KG1 (cell line): ENCODE data around the gene TSPOAP1.
"Not testable (repeated sequence)": the region's sequence is repeated elsewhere in the genome, so short reads cannot be mapped to it uniquely, and the experiment has no call there.

Experiments used
- DNase-seq: peaks from one replicate; lab custom pipeline; 2025; lab: John Stamatoyannopoulos, UW

Gene TSPOAP1

DNA sequence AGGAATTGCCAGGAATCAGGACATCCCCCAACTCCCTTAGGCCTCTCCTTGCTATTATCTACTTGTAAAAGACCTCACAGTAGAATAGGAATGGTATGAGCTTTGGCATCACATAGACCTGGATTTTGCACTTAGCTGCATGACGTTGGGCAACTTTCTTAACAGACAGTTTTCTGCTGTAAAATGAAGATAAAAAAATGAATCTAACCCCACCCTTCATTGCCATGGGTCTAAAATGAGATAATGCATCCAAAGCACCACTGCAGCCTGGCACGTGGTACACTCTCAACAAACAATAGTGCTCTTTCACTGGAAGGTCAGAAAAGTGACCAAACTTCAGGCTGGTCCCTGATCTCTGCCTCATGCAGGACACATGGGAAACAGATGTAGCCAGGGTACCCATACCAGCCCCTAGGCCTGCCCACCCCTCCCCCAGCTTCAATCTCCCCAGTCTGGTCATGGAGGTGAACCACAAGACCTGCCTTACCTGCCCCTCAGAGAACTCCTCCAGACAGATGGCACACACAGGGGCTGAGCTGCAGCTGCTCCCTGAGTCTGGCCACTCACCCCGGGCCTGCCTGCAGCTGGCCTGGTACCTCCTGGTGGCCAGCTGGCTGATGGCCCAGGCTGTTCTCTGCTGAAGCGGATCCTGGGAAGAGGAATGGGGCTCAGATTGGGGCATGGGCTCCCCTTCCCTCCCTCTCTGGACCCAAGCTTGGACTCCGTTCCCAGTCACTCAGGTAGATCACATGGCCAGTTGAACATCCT, 31.9 kb upstream of the TSPOAP1 start:
- no peak for DNase-seq

- no peak for DNase-seq
These were observed 30.0 kb upstream of the TSPOAP1 start for GRCh38 chr17:58358408-58359172.

- no peak for DNase-seq
These were observed 29.0 kb upstream of the TSPOAP1 start for GRCh38 chr17:58357312-58358297.

DNA sequence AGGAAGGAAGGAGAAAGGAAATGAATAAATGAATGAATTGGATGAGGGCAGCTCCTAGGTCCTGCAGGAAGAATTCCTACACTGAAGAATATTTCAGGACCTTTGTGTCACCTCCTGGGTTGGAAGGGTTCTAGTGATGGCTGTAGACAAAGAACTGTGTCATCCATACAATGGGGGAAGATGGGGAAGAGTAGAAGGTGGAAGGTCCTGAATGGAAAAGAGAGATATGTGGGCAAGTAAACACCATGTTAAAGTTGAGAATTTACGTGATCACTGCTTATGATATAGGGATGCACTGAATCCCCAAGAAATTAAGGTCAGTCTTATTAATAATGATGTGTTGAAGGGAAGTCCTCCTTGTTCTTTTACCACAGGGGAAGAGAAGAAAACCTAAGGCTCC, 27.6 kb upstream of the TSPOAP1 start:
- DNase-seq = no peak

- no peak for DNase-seq
These were observed 26.1 kb upstream of the TSPOAP1 start for GRCh38 chr17:58354541-58355216.

DNA sequence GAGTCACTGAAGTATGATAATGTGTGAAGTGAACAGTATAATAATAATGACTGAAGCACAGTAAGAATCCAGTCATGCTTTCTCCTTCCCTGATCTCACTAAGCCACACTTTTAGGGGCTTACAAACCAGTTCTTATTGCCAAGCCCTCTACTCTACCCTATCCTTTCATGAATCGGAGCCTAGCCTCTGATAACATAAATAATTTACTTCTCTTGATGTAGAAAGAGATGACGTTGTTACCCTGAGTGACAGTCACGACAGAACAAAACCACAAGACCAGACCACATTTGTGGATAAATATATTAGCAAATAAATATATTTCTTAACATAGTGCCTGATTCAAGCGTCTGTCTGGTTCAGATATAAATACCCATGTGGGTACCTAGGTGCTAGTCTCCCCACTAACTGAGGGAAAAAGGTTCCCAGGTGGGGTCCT, 24.8 kb upstream of the TSPOAP1 start:
- no peak for DNase-seq

- peak; percentile 39 for DNase-seq
These were observed 24.2 kb upstream of the TSPOAP1 start for GRCh38 chr17:58352596-58353388.

DNA sequence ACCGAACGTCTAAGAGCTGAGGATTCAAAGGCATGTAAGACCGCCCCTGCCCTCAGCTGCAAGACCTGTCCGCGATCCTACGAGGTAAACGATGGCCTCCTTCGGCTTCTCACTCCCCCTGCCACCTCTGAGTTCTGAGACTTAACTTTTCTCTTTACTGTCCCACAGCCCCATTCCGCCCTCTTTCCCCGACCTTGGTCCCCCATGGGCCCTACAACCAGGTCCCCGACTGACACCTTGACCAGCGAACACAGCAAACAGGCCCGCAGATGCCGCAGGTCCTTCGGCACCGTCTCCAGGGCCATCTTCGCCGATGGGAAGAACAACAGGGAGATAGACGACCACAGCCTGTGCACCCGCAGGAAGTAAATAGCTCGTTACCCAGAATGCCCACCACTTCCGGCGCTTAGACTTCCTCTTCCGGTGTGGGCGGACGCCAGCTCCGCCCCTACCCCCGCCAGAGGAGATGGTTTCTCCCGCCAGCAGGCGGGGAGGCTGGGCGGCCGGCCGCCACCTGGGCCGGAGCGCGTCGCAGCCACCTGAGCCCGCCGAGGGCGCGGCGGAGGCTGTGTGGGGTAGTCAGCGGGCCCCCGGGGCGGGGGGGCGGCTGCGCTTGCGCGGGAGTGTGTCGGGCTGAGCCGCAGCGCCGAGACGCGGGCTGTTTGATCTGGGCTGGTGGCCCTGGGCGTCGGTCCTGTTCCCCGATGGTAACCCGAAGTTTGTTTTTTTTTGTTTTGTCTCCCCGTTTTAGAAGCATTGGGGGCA, 23.4 kb upstream of the TSPOAP1 start, which contains the start of gene SUPT4H1:
Gene SUPT4H1, minus strand, starts transcription at position 371 of the 765 bp plus-strand sequence. Its CDS starts 66 bp downstream, at position 305.
- peak; percentile 95 for DNase-seq

GRCh38 chr17:58351182-58351581, 22.6 kb upstream of the TSPOAP1 start:
- no peak for DNase-seq

DNA sequence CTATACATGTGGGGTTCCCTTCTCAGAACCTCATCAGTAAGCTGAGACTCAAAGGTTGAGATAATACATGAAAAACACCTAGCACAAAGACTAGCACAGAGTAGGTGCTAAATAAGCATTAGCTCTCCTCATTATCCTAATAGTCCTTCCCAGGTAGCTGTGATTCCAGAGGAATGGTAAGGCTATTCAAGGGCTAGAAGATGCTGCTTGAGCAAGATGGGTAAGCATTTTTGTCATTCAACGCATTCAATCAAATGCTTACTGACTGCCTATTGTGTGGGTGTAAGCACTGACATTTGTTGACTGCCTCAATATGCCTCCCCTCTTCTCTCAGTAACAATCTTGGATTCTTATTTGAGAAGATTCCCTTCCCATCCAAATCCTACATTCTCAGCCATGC, 19.4 kb upstream of the TSPOAP1 start:
- DNase-seq = no peak

DNA sequence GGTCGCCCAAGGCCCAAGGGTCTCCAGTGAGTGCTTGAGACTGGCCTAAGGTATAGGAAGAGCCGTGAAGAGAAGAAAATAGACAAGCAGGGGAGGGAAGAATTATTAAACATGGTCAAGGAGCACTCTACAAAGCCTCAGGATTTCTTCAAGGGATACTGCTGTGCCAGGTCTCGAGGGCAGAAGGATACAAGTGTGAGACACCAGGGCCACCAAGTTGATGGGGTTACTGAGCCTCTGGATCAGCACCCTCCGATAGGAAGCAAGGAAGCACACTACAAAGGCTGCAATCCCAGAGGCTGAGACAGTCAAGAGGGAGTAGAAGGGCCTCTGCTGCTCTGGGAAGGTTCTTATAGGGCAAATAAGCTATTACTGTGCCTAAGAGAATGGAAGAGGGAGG, 16.9 kb upstream of the TSPOAP1 start:
- no peak for DNase-seq

GRCh38 chr17:58344791-58345157, 16.2 kb upstream of the TSPOAP1 start:
- no peak for DNase-seq

- peak; percentile 64 for DNase-seq
These were observed 15.6 kb upstream of the TSPOAP1 start for GRCh38 chr17:58344047-58344790.

- DNase-seq = no peak
These were observed 14.5 kb upstream of the TSPOAP1 start for GRCh38 chr17:58343131-58343530.

DNA sequence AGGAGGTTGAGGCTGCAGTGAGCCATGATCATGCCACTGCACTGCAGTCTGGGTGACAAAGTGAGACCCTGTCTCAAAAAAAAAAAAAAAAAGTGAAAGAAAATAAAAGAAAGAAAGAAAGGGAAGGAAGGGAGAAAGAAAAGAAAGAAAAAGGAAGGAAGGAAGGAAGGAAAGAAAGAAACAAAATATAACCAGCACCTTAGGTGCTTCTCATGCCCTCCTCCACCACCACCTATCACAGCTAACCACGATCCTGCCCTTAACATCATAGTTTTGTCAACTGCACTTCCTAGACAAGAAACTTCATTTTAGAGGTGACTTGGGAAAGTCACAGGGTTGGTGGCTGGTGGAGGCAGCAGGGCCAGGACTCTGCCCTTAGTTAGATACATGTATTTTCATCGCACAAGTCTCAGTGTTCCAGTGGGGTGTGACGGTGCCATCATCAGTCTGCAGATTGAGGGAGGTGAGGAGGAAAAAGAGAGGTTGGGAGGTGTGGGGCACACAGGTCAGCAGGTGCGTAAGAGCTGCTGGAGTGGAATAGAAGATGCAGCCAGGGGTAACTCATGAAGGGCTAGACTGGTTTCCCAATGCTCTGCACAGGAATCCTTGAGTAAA, 13.4 kb upstream of the TSPOAP1 start:
- DNase-seq = no peak

GRCh38 chr17:58341136-58341860, 12.7 kb upstream of the TSPOAP1 start:
- not testable (repeated sequence) for DNase-seq

DNA sequence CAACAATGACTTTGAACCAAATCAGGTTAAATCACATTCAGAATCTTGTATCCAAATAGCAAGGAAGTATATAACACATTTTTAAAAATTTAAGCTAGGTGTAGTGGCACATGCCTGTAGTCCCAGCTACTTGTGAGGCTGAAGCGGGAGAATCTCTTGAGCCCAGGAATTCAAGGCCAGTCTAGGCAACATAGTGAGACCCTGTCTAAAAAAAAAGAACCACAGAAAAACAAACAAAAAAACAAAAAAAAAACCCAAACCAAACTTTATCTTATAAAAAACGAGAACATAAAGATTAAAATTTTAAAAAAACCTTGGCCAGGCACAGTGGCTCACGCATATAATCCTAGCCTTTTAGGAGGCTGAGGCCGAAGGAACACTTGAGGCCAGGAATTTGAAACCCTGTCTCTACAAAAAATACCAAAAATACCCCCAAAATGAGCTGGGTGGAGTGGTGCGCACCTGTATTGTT, 11.8 kb upstream of the TSPOAP1 start:
- no peak for DNase-seq
